ENCODE data around the gene PDE1C.

GRCh38 chr7:31856337-31856736 is 213.9 kb downstream of the PDE1C start:
- TF ChIP-seq CTCF (conservative IDR thresholded peaks at IDR 0.05; ENCODE audit: low read length) = no peak
- TF ChIP-seq EZH2phosphoT487 (IDR thresholded peaks at IDR 0.05; ENCODE audit: borderline replicate concordance, low read depth, low read length) = no peak
